Measurements from ENCODE around the gene FBXL12. TPM values are rescaled to one million over a fixed set of nuclear protein-coding genes. Genes with fewer than 3 reads are reported as not detected.
"Not testable (repeated sequence)": the region's sequence is repeated elsewhere in the genome, so short reads cannot be mapped to it uniquely, and the experiment has no call there.

Gene FBXL12
- total RNA-seq, 1 experiment from 2014 or later, result 21.9 TPM

DNA sequence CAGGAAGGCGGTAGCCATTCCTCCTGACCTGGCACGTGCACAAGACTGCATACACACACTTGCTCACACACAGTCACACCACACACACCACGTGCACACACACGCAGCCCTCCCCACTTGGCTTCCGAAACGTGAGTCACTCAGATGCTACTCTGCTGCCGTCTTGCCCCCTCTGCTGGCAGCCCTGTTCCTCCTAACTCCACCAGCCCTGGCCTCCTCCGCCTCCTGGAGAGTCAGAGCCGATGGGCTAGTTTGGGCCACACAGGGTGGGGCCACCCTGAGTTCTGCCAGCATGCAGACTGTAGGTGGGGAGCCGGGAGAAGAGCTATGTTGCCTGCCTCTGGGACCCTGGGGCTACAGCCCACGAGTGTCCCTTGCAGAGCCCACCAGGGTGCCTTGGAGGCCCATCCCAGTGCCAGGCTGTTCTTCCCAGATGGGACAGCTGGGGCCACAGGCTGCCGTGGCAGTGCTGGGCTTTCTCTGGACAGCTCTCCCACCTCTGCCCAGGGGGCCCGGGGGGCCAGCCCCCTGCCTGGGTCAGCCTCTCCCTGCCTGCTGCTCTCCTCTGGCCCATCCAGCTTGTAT, 28.3 kb upstream of the FBXL12 start:
- H3K27me3 ChIP-seq (ENCODE audit: insufficient read depth, low read length), result no peaks in the 10 kb centered on the region
- DNase-seq (ENCODE audit: low read depth, low spot score), result peak; percentile 56
- TF ChIP-seq TCF7L2 (IDR thresholded peaks at IDR 0.05; ENCODE audit: borderline replicate concordance, extremely low read depth, insufficient read depth, insufficient read length) (peak; percentile 11), RAD21 (IDR thresholded peaks at IDR 0.05; ENCODE audit: low read depth) (peak; percentile 71), SIN3A (IDR thresholded peaks at IDR 0.05; ENCODE audit: low read depth) (no peak), EZH2 (IDR thresholded peaks at IDR 0.05) (no peak)
- TF ChIP-seq, protein P1, sequence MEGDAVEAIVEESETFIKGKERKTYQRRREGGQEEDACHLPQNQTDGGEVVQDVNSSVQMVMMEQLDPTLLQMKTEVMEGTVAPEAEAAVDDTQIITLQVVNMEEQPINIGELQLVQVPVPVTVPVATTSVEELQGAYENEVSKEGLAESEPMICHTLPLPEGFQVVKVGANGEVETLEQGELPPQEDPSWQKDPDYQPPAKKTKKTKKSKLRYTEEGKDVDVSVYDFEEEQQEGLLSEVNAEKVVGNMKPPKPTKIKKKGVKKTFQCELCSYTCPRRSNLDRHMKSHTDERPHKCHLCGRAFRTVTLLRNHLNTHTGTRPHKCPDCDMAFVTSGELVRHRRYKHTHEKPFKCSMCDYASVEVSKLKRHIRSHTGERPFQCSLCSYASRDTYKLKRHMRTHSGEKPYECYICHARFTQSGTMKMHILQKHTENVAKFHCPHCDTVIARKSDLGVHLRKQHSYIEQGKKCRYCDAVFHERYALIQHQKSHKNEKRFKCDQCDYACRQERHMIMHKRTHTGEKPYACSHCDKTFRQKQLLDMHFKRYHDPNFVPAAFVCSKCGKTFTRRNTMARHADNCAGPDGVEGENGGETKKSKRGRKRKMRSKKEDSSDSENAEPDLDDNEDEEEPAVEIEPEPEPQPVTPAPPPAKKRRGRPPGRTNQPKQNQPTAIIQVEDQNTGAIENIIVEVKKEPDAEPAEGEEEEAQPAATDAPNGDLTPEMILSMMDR (IDR thresholded peaks at IDR 0.05 in 2 of 3, conservative IDR thresholded peaks at IDR 0.05 in 1 of 3; ENCODE audit: borderline replicate concordance in 1 of 3, insufficient read depth in 1 of 3, low read depth in 2 of 3, low read length in 2 of 3), result peak; percentile 46 to 73 (median 72); a peak in 5 of 6 replicates
- ChIA-PET CTCF (no interaction called here), RAD21 (ENCODE audit: low non-redundant PET in 1 of 2, low total read pairs in 2 of 2, uncharacterized antibody in 2 of 2, unreplicated experiment in 2 of 2) (no interaction called here), POLR2A (no interaction called here)
- no TSS peak for BruUV-seq (replicated peaks)
- H3K4me2 ChIP-seq (ENCODE audit: low read length), result peak overlapping the region; percentile 37; the same call in 1 of the 2 replicates
- peaks cover 11% of the 10 kb centered on the region; the same call in 1 of the 2 replicates for H3K79me2 ChIP-seq (ENCODE audit: insufficient read depth, low read length)
- H3K27ac ChIP-seq (ENCODE audit: low read depth, low read length), result peak overlapping the region; percentile 1; the same call in 1 of the 2 replicates
- intact Hi-C loops (cut with micrococcal nuclease), result loop anchor here (1.0 to 5.0 kb wide), 4 partner anchors 12 to 710 kb away; partner anchors contain the start of gene PIN1
- H3K4me3 ChIP-seq (replicated peaks in 1 of 2; ENCODE audit: low read depth in 1 of 2, low read length in 2 of 2), result no peak overlapping the region
- peak; percentile 94 for ATAC-seq
- H3K4me1 ChIP-seq (ENCODE audit: control insufficient read depth in 1 of 2, insufficient read depth in 2 of 2, low read length in 2 of 2), result peaks cover 0 to 14% of the 10 kb centered on the region in 2 experiments; a peak in 2 of 4 replicates
- no peaks in the 10 kb centered on the region for H3K9me2 ChIP-seq (ENCODE audit: insufficient read depth)
- peak overlapping the region; percentile 24; the same call in 1 of the 2 replicates for H3K9ac ChIP-seq (ENCODE audit: low read length)
- peaks cover 5 to 17% of the 10 kb centered on the region in 2 experiments; a peak in 3 of 4 replicates for H3K36me3 ChIP-seq (ENCODE audit: control insufficient read depth in 1 of 2, insufficient read depth in 2 of 2, low read length in 2 of 2)
- no peaks in the 10 kb centered on the region for H4K20me1 ChIP-seq (ENCODE audit: insufficient read depth)
- no peaks in the 10 kb centered on the region for H3K9me3 ChIP-seq (ENCODE audit: control insufficient read depth in 1 of 2, insufficient read depth in 1 of 2, low read depth in 1 of 2, low read length in 2 of 2)
- no peak overlapping the region for H2AFZ ChIP-seq (ENCODE audit: low read depth, low read length, poor library complexity, severe bottlenecking)

DNA sequence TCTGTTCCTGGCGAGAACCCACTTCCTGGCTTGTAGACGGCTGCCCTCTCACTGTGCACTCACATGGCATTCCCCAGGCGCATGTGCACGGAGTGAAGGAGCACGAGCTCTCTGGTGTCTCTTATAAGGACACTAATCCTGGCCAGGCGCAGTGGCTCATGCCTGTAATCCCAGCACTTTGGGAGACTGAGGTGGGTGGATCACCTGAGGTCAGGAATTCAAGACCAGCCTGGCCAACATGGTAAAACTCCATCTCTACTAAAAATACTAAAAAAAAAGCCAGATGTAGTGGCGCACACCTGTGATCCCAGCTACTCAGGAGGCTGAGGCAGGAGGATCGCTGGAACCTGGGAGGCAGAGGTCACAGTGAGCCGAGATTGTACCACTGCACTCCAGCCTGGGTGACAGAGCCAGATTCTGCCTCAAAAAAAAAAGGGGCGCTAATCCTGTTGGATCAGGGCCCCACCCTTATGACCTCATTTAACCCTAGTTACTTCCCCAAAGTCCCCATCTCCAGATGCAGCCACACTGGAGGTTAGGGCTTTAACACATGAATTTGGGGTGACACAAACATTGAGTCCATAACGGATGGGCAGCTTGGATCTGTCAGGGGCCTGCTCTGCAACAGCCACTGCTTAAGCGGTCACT, 24.9 kb upstream of the FBXL12 start:
- H3K4me2 ChIP-seq (ENCODE audit: low read length); H2AFZ ChIP-seq (ENCODE audit: low read depth, low read length, poor library complexity, severe bottlenecking); ATAC-seq; H4K20me1 ChIP-seq (ENCODE audit: insufficient read depth); H3K9me2 ChIP-seq (ENCODE audit: insufficient read depth); H3K9ac ChIP-seq (ENCODE audit: low read length); CTCF ChIA-PET; POLR2A ChIA-PET; H3K27me3 ChIP-seq (ENCODE audit: insufficient read depth, low read length); H3K4me3 ChIP-seq (replicated peaks in 1 of 2; ENCODE audit: low read depth in 1 of 2, low read length in 2 of 2); DNase-seq (ENCODE audit: low read depth, low spot score); H3K27ac ChIP-seq (ENCODE audit: low read depth, low read length); RAD21 ChIA-PET (ENCODE audit: low non-redundant PET in 1 of 2, low total read pairs in 2 of 2, uncharacterized antibody in 2 of 2, unreplicated experiment in 2 of 2); intact Hi-C loops (cut with micrococcal nuclease); H3K9me3 ChIP-seq (ENCODE audit: control insufficient read depth in 1 of 2, insufficient read depth in 1 of 2, low read depth in 1 of 2, low read length in 2 of 2); BruUV-seq (replicated peaks): not testable (repeated sequence)
- H3K4me1 ChIP-seq (ENCODE audit: control insufficient read depth in 1 of 2, insufficient read depth in 2 of 2, low read length in 2 of 2), result peaks cover 0 to 15% of the 10 kb centered on the region in 2 experiments; a peak in 2 of 4 replicates
- peaks cover 21 to 26% of the 10 kb centered on the region in 2 experiments; a peak in 3 of 4 replicates for H3K36me3 ChIP-seq (ENCODE audit: control insufficient read depth in 1 of 2, insufficient read depth in 2 of 2, low read length in 2 of 2)
- H3K79me2 ChIP-seq (ENCODE audit: insufficient read depth, low read length), result peaks cover 12% of the 10 kb centered on the region; the same call in 1 of the 2 replicates

All from HCT116 (cell line).